Fibroblast of pulmonary artery (primary cell): ENCODE data around the gene CELSR2.
A peak's percentile ranks its signal among the peaks of the same experiment; 100 is the strongest.
"Not testable (repeated sequence)": the region's sequence is repeated elsewhere in the genome, so short reads cannot be mapped to it uniquely, and the experiment has no call there.

Source experiments
- DNase-seq: peaks from one replicate; pipeline ENCODE4 v3.0.0-alpha.2; 2010; ENCODE audit warnings: low read depth
- H3K4me3 ChIP-seq: replicated peaks from 2 replicates; pipeline ENCODE4 v1.5.1; 2011; ENCODE audit warnings: low read depth, mild to moderate bottlenecking, control low read depth, low read length, moderate library complexity
- CTCF ChIP-seq: IDR thresholded peaks from 2 replicates; pipeline ENCODE4 v1.5.1; 2011; ENCODE audit warnings: mild to moderate bottlenecking, control low read depth, low read length, inconsistent platforms; ENCODE audit errors: missing control alignments

The CELSR2 gene

DNA sequence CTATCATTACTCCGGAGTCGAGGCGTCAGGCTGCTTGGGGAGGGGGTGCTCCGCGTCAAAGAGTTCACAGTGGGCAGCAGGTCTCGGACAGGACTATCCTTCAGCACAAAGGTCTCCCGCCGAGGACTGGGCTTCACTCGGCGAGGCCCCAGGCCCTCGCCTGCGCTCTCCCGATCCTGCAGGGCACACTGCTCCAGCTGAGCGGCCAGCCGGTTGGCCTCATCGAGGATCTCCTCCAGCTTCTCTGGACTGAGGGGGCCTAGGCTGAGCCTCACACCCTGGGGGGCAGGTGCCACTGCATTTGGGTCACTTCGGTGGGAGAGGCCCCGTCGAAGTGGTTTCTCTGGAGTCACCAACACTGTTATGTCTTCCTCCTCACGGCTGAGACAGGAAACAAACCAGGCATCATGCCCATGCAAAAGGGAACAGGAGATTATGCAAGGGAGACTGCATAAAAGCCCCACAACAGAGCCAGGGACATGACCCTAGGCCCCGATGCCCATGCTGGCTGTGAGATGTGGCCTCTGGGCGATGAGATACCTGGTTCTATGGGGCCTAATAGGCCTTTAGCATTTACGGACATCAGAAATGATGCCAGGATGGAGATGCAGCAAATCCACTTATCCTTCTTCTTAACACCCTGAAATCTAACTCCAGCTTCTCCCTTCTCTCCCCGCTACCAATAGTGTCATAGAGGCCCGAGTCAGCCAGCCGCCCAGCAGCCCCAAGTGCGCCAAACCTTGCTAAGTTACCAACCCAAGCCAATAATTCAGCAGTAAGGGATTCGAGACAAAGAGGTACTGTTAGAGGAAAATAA, 32.5 kb downstream of the CELSR2 start:
- DNase-seq, result peak; percentile 36
- no peak for TF ChIP-seq CTCF
- H3K4me3 ChIP-seq, result peak overlapping the region; percentile 82

DNA sequence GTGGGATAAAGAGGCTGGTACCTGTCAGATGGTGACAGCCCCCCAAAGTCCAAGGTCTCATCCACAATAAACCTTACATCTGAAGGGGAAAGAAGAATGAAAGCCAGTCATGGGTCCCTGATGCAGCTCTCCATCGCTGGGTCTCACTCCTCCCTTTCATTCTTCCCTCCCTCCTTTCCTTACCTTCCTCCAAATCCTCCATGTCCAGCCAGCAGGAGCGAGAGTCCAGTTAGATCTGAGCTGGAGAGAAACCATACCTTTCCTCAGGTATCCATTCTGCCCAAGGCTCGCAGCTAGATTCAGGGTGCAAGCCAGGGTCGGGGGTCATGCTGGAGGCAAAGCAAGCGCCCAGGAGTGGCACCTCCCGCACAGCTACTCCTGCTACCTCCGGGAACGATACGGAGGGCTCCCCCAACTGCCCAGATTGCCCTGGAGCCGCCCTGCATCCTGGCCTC, 33.2 kb downstream of the CELSR2 start:
- no peak for DNase-seq
- TF ChIP-seq CTCF, result no peak
- H3K4me3 ChIP-seq, result peak overlapping the region; percentile 82

- DNase-seq, result peak; percentile 97
- H3K4me3 ChIP-seq, result peak within 1 kb of the TSS; percentile 82
- peak; percentile 59 for TF ChIP-seq CTCF
Measured at GRCh38 chr1:109282952-109283747, 33.8 kb downstream of the CELSR2 start, which contains the start of gene PSRC1. TSS of gene PSRC1 (minus strand) at chr1:109283145.

GRCh38 chr1:109283748-109284600, 34.6 kb downstream of the CELSR2 start:
- TF ChIP-seq CTCF, result no peak
- DNase-seq, result no peak
- H3K4me3 ChIP-seq, result peak overlapping the region; percentile 82

GRCh38 chr1:109286762-109287161, 37.4 kb downstream of the CELSR2 start:
- H3K4me3 ChIP-seq, DNase-seq: not testable (repeated sequence)

- DNase-seq, result no peak
- no peak overlapping the region for H3K4me3 ChIP-seq
- no peak for TF ChIP-seq CTCF
Measured at GRCh38 chr1:109290137-109290536, 40.8 kb downstream of the CELSR2 start.

GRCh38 chr1:109290998-109291397, 41.7 kb downstream of the CELSR2 start:
- DNase-seq, result no peak
- H3K4me3 ChIP-seq, result no peak overlapping the region
- no peak for TF ChIP-seq CTCF
